ENCODE measurements around the gene SYNPO2.

- TF ChIP-seq REST (IDR thresholded peaks at IDR 0.05; ENCODE audit: insufficient read depth in 1 of 2, low read depth in 2 of 2, low read length in 1 of 2) (no peak), CTCF (IDR thresholded peaks at IDR 0.05) (no peak), POLR2AphosphoS5 (IDR thresholded peaks at IDR 0.05; ENCODE audit: low read depth, low read length) (no peak), SIN3A (IDR thresholded peaks at IDR 0.05; ENCODE audit: borderline replicate concordance, insufficient read depth, low read depth, low read length) (no peak), TCF7L2 (IDR thresholded peaks at IDR 0.05; ENCODE audit: low read depth, low read length) (no peak)
Measured at GRCh38 chr4:118935819-118936218, 47.2 kb downstream of the SYNPO2 start.
